Ascending aorta (tissue), 2 donors: ENCODE measurements around the gene CTAG1B. TPM values are rescaled to one million over a fixed set of nuclear protein-coding genes. Genes with fewer than 3 reads are reported as not detected.
"Not testable (repeated sequence)": the region's sequence is repeated elsewhere in the genome, so short reads cannot be mapped to it uniquely, and the experiment has no call there.

Experiments
- DNase-seq, 2 donors: peaks; one replicate each; pipeline ENCODE4 v3.0.0-alpha.2; 2019; ENCODE audit warnings: low spot score in 2 of 2
- H3K27ac ChIP-seq, 2 donors: fragments of 200-600 bp; sonication (generic); one replicate each; pipeline ENCODE4 v1.5.1; 2016 to 2017; ENCODE audit warnings: mild to moderate bottlenecking in 1 of 2
- H3K27me3 ChIP-seq: fragments of 200-600 bp; sonication (generic); one replicate; pipeline ENCODE4 v1.5.1; 2017
- H3K36me3 ChIP-seq, 2 donors: fragments of 200-600 bp; sonication (generic); one replicate each; pipeline ENCODE4 v1.5.1; 2016
- H3K4me1 ChIP-seq, 2 donors: fragments of 200-600 bp; sonication (generic); one replicate each; pipeline ENCODE4 v1.5.1; 2016 to 2017; ENCODE audit warnings: mild to moderate bottlenecking in 1 of 2
- H3K4me3 ChIP-seq, 2 donors: fragments of 200-600 bp; sonication (generic); one replicate each; pipeline ENCODE4 v1.5.1; 2016 to 2017; ENCODE audit warnings: mild to moderate bottlenecking in 1 of 2
- H3K9me3 ChIP-seq, 2 donors: fragments of 200-600 bp; sonication (generic); one replicate each; pipeline ENCODE4 v1.5.1; 2016
- intact Hi-C: fragments of 100-400 bp; cut with DNase I; formaldehyde crosslinking; loops from one replicate; pipeline ENCODE4 v1.15.1; 2023
- total RNA-seq: library from RNA; depleted of rRNA; stranded (reverse); fragments of >200 nt; gene quantifications from one replicate; pipeline ENCODE4 v1.1.0, GENCODE V29; 2016
- TF ChIP-seq, protein P1 (sequence below), 3 experiments: fragments of 200-600 bp in 2 of 3; fragments of 450-650 bp in 1 of 3; sonication (generic) in 2 of 3; IDR thresholded peaks; one replicate each; pipeline ENCODE4 v1.5.1; 2016 to 2019; ENCODE audit warnings: antibody characterized with exemption in 3 of 3, mild to moderate bottlenecking in 1 of 3, moderate library complexity in 1 of 3

Gene CTAG1B
- not detected for total RNA-seq

GRCh38 chrX:154619182-154619581 lies at the start of gene CTAG1B:
Gene CTAG1B, minus strand, starts transcription at chrX:154619282. Its CDS starts 64 bp downstream, at chrX:154619218.
- H3K4me3 ChIP-seq, H3K27ac ChIP-seq, DNase-seq, intact Hi-C loops, H3K9me3 ChIP-seq, H3K36me3 ChIP-seq, H3K27me3 ChIP-seq, H3K4me1 ChIP-seq: not testable (repeated sequence)

DNA sequence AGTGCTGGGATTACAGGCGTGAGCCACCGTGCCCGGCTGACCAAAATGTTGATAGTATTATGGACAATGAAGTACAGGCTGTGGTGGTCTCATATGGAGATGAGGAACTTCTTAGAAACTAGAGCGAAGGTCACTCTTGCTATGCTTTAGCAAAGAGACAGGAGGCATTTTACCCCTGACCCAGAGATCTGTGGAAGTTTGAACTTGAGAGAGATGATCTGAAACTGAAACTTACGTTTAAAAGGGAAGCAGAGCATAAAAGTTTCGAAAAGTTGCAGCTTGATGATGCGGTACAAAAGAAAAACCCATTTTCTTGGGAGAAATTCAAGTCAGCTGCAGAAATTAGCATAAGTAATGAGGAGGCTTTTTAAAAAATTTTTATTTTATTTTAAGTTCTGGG lies 42.8 kb upstream of the CTAG1B start:
- Histone ChIP-seq H3K4me1 (no peaks in the 10 kb centered on the region), H3K36me3 (no peaks in the 10 kb centered on the region), H3K27ac (no peak overlapping the region), H3K4me3 (no peak overlapping the region), H3K27me3 (no peaks in the 10 kb centered on the region), H3K9me3 (no peaks in the 10 kb centered on the region)
- intact Hi-C loops = no loop called here
- no peak for DNase-seq
- TF ChIP-seq, protein P1, sequence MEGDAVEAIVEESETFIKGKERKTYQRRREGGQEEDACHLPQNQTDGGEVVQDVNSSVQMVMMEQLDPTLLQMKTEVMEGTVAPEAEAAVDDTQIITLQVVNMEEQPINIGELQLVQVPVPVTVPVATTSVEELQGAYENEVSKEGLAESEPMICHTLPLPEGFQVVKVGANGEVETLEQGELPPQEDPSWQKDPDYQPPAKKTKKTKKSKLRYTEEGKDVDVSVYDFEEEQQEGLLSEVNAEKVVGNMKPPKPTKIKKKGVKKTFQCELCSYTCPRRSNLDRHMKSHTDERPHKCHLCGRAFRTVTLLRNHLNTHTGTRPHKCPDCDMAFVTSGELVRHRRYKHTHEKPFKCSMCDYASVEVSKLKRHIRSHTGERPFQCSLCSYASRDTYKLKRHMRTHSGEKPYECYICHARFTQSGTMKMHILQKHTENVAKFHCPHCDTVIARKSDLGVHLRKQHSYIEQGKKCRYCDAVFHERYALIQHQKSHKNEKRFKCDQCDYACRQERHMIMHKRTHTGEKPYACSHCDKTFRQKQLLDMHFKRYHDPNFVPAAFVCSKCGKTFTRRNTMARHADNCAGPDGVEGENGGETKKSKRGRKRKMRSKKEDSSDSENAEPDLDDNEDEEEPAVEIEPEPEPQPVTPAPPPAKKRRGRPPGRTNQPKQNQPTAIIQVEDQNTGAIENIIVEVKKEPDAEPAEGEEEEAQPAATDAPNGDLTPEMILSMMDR (IDR thresholded peaks at IDR 0.05) = no peak

- DNase-seq = no peak
- Histone ChIP-seq H3K27me3 (no peaks in the 10 kb centered on the region), H3K36me3 (no peaks in the 10 kb centered on the region), H3K4me3 (no peak overlapping the region), H3K27ac (no peak overlapping the region), H3K4me1 (no peaks in the 10 kb centered on the region), H3K9me3 (no peaks in the 10 kb centered on the region)
- TF ChIP-seq, protein P1 (IDR thresholded peaks at IDR 0.05) = no peak
- intact Hi-C loops = no loop called here
These were observed 42.1 kb upstream of the CTAG1B start for GRCh38 chrX:154661170-154661569.

DNA sequence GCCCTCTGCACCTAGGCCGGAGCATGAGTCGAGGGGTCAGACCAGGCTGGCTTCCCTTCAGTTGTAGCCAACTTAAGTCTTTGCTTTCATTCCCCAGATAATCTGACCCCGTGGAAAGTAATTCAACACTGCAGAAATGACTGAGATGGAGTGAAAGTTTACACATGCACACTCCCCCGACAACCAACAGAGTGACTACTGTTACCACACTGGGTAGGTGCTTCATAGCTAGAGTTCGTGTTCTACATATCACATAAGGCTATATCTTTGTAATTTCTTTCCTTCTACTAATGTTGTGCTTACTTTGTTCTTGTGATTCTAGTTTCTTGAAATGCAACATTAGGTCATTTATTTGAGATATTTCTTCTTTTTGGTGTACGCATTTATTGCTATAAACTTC lies 41.5 kb upstream of the CTAG1B start:
- Histone ChIP-seq H3K4me1 (no peaks in the 10 kb centered on the region), H3K4me3 (no peak overlapping the region), H3K27ac (no peak overlapping the region), H3K9me3 (no peaks in the 10 kb centered on the region), H3K36me3 (no peaks in the 10 kb centered on the region), H3K27me3 (no peaks in the 10 kb centered on the region)
- TF ChIP-seq, protein P1 (IDR thresholded peaks at IDR 0.05) = no peak
- DNase-seq = no peak
- intact Hi-C loops = no loop called here

- no peaks in the 10 kb centered on the region for H3K4me1 ChIP-seq
- H3K36me3 ChIP-seq = no peaks in the 10 kb centered on the region
- no peaks in the 10 kb centered on the region for H3K27me3 ChIP-seq
- intact Hi-C loops = no loop called here
- DNase-seq = no peak
- no peaks in the 10 kb centered on the region for H3K9me3 ChIP-seq
- H3K4me3 ChIP-seq = no peak overlapping the region
- no peak overlapping the region for H3K27ac ChIP-seq
- TF ChIP-seq, protein P1 (IDR thresholded peaks at IDR 0.05) = no peak
These were observed 39.9 kb upstream of the CTAG1B start for GRCh38 chrX:154658957-154659356.

DNA sequence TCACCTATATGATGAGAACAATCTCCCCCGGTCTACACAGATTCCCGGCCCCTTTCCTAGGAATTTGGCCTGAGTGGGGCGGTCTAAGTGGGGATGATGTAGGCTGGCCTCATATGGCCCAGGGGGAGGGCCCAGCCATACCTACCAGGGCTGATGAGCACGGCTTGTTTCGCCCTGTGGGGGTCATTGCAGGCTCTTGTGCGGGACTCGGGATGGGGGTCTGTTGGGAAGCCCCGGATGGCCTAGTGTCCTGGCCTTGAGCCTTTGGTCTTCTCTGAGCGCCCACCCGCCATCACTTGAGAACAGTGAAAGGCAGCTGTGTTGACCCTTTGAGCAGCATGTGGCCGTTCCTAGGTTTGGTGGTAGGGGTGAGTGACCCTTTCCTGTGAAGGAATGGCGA lies 39.1 kb upstream of the CTAG1B start:
- intact Hi-C loops = no loop called here
- no peak for DNase-seq

More for the DNA sequence above, 39.1 kb upstream of the CTAG1B start:
- Histone ChIP-seq H3K27me3 (no peaks in the 10 kb centered on the region), H3K9me3 (no peaks in the 10 kb centered on the region), H3K36me3 (no peaks in the 10 kb centered on the region), H3K4me3 (no peak overlapping the region), H3K27ac (no peak overlapping the region), H3K4me1 (no peaks in the 10 kb centered on the region)
- TF ChIP-seq, protein P1 (IDR thresholded peaks at IDR 0.05) = no peak
